ENCODE data around the gene ZNF451. TPM values are rescaled to one million over a fixed set of nuclear protein-coding genes. Genes with fewer than 3 reads are reported as not detected.

Gene ZNF451
- total RNA-seq (2022; extraction: Qiagen RNA extraction): 6.3 to 9.6 TPM (median 8.3 TPM) in 5 replicates

GRCh38 chr6:57089687-57090457 is at the start of gene ZNF451:
TSS of gene ZNF451 (plus strand) at chr6:57090188. CDS start at chr6:57090254, 66 bp downstream.

GRCh38 chr6:57046332-57047256 is 43.4 kb upstream of the ZNF451 start, which contains the start of gene KIAA1586:
TSS of gene KIAA1586 (plus strand) at chr6:57046693. CDS start at chr6:57046756, 63 bp downstream.

GRCh38 chr6:57172136-57173055 is 82.4 kb downstream of the ZNF451 start, which contains the start of gene BAG2:
TSS of gene BAG2 (plus strand) at chr6:57172326. CDS start at chr6:57172698, 372 bp downstream.

Other genes starting within 250 kb of the ZNF451 start
- gene BEND6, start 135.1 kb upstream of the ZNF451 start, total RNA-seq (2022; extraction: Qiagen RNA extraction): 0.85 to 1.4 TPM (median 0.98 TPM) in 5 replicates
- gene KIAA1586, start 43.5 kb upstream of the ZNF451 start, total RNA-seq (2022; extraction: Qiagen RNA extraction): 5.0 to 5.3 TPM (median 5.1 TPM) in 5 replicates
- gene BAG2, start 82.1 kb downstream of the ZNF451 start, total RNA-seq (2022; extraction: Qiagen RNA extraction): 8.5 to 10.0 TPM (median 9.0 TPM) in 5 replicates
- 7.0 to 10.9 TPM (median 8.3 TPM) in 5 replicates for gene RAB23, start 132.1 kb downstream of the ZNF451 start, total RNA-seq (2022; extraction: Qiagen RNA extraction)
- gene PRIM2, start 227.4 kb downstream of the ZNF451 start, total RNA-seq (2022; extraction: Qiagen RNA extraction): 11.0 to 14.8 TPM (median 12.7 TPM) in 5 replicates

All from A549 treated with CORT108297 at 1 μM for 4 hours (cell line).